Activated T-cell treated with anti-CD3 and anti-CD28 coated beads, Interleukin-2, amount 50 U/mL, for 72 hours (primary cell): ENCODE measurements around the gene CDC7. TPM values are rescaled to one million over a fixed set of nuclear protein-coding genes. Genes with fewer than 3 reads are reported as not detected.
"Not testable (repeated sequence)": the region's sequence is repeated elsewhere in the genome, so short reads cannot be mapped to it uniquely, and the experiment has no call there.

Experiments used
- ATAC-seq, 2 donors: fragments of 150-1000 bp; cut with Tn5 transposase; replicated peaks in 1 of 2; 2 replicates each; pipeline ENCODE4 v1.10.0; 2021; ENCODE audit warnings: moderate library complexity in 2 of 2, mild to moderate bottlenecking in 1 of 2
- DNase-seq, 2 donors: peaks; one replicate each; pipeline ENCODE4 v3.0.0; 2021 to 2022; ENCODE audit warnings: mixed read lengths in 1 of 2
- H3K27ac Mint-ChIP-seq: one replicate; pipeline ENCODE4 v1.8.0; 2022; ENCODE audit warnings: mild to moderate bottlenecking, moderate library complexity, mixed read lengths
- H3K27me3 Mint-ChIP-seq: one replicate; pipeline ENCODE4 v1.8.0; 2022; ENCODE audit warnings: low read depth, mixed read lengths
- H3K36me3 Mint-ChIP-seq, 2 donors: one replicate each; pipeline ENCODE4 v1.8.0; 2022; ENCODE audit warnings: mixed read lengths in 2 of 2, mild to moderate bottlenecking in 1 of 2; ENCODE audit not compliant: insufficient read depth in 2 of 2
- H3K4me1 Mint-ChIP-seq: one replicate; pipeline ENCODE4 v1.8.0; 2022; ENCODE audit warnings: low read depth, mixed read lengths
- H3K4me3 Mint-ChIP-seq, 2 donors: one replicate each; pipeline ENCODE4 v1.8.0; 2022; ENCODE audit warnings: mild to moderate bottlenecking in 2 of 2, mixed read lengths in 2 of 2, moderate library complexity in 2 of 2
- H3K9me3 Mint-ChIP-seq, 2 donors: one replicate each; pipeline ENCODE4 v1.8.0; 2022; ENCODE audit warnings: mixed read lengths in 2 of 2
- total RNA-seq, 2 donors: library from RNA; stranded (reverse); gene quantifications; one replicate each; pipeline ENCODE4 v1.2.3, GENCODE V29; 2022

CDC7 gene
- total RNA-seq: 10 to 100 TPM; 39.0 to 45.3 TPM

DNA sequence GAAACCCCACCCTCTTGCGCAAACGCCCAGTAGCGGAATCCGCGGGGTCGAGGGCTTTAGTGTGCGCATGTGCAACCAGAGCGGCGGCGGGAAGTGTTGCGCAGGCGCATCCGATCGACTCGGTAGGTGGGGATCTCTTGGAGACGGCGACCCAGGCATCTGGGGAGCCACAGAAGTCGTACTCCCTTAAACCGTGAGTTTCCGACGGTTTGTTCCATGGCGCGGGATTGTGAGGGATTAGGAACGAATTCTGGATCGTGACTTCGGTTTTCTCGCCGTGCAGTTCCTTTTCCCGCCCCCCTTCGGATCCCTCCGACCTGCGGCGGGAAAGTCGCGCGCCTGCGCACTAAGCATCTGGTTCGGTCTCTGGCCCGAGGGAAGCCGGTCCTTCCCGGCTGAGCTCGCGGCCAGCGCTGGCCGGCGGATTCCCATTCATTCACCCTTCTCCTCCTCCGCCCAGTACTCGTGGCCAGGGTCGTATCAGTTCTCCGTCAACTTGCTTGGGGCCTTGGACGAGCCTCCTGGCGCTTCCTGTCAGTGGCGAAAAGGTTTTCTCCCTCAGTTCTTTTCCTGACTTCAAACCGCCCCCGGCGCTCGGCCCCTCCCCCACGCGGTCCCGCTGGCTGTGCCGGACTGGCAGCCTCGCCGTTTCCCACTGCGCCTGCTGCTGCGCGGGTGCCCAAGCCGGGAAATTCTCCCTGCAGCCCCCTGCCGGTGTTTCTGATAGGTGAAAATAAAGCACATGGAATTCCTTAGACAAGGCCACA, at the start of gene CDC7:
TSS of gene CDC7 (plus strand) at position 96 of the 767 bp plus-strand sequence. CDS start 866 bp downstream, outside the sequence.
- Mint-ChIP-seq H3K36me3 (peaks cover 4 to 12% of the 10 kb centered on the region in 2 donors), H3K27ac (no peak within 1 kb of the TSS), H3K27me3 (no peaks in the 10 kb centered on the region), H3K4me3 (no peak within 1 kb of the TSS), H3K9me3 (no peaks in the 10 kb centered on the region), H3K4me1 (peaks cover 23% of the 10 kb centered on the region)
- peak; percentile 90 for ATAC-seq
- DNase-seq: peak; percentile 89 to 90

DNA sequence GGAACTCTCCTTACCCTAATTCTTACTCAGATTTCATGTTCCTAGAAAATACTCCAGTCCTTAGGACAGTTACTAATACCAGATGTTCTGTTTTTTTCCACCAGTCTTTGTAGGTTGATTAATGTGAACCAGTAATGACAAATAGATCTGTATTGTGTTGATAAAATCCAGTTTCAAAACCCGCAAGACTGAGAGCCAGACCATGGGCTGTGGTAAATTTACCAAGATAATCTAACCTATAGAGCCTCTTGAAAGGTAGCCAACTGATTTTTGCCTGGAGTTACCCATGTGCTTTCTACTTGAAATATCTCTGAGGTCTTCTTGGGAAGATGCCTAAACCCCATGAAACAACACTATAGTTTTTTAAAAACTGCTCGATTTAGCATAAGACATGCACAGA, 46.5 kb upstream of the CDC7 start:
- H3K9me3 Mint-ChIP-seq: no peaks in the 10 kb centered on the region
- no peak for DNase-seq
- H3K27me3 Mint-ChIP-seq: peaks cover 6% of the 10 kb centered on the region
- ATAC-seq: no peak
- no peak overlapping the region for H3K4me3 Mint-ChIP-seq
- no peaks in the 10 kb centered on the region for H3K36me3 Mint-ChIP-seq
- no peaks in the 10 kb centered on the region for H3K4me1 Mint-ChIP-seq
- no peak overlapping the region for H3K27ac Mint-ChIP-seq

GRCh38 chr1:91455334-91455733, 45.3 kb upstream of the CDC7 start:
- DNase-seq: no peak

DNA sequence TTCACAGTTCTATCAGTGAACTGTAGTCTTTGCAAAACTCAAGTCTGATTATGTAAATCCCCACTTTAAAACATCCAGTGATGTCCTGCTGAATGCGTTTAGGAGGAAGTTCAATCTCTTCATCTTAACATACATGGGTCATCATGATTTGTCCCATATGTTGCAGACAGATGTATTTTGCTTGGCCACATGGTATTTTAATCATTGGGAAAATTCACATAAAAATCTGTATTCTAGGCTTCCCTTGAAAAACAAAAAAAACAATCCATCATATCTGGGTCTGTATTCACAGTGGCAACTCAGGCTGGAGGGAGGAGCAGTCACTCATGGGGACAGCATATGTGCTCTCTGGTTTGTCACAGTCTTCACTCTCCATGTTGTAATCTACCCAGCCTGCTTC, 44.8 kb upstream of the CDC7 start:
- Mint-ChIP-seq H3K9me3 (no peaks in the 10 kb centered on the region), H3K27me3 (no peaks in the 10 kb centered on the region), H3K36me3 (no peaks in the 10 kb centered on the region), H3K4me1 (no peaks in the 10 kb centered on the region), H3K4me3 (no peak overlapping the region), H3K27ac (no peak overlapping the region)
- no peak for ATAC-seq
- no peak for DNase-seq

More at GRCh38 chr1:91455334-91455733, 45.3 kb upstream of the CDC7 start:
- ATAC-seq: no peak
- H3K9me3 Mint-ChIP-seq: no peaks in the 10 kb centered on the region
- H3K27me3 Mint-ChIP-seq: no peaks in the 10 kb centered on the region
- no peak overlapping the region for H3K27ac Mint-ChIP-seq
- no peaks in the 10 kb centered on the region for H3K4me1 Mint-ChIP-seq
- H3K4me3 Mint-ChIP-seq: no peak overlapping the region
- no peaks in the 10 kb centered on the region for H3K36me3 Mint-ChIP-seq

DNA sequence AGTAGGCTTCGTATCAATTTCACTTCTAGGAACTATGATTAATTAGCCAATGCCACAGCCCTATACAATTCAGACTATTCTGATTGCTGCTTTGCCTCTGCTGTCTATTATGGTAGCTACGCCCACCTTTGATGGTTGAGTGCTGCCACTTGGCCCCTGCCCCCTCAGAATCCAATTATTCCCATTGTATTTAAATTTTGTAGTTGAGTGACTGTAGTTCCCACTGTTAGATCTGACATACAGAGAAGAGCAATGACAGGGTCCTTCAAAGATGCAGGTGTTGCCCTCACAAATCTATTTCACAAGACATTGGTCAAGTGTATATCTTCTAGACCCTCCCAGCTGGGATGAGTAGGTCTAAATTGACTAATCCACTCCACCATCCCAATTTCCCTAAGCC, 35.3 kb upstream of the CDC7 start:
- DNase-seq, H3K27ac Mint-ChIP-seq, ATAC-seq, H3K27me3 Mint-ChIP-seq, H3K4me1 Mint-ChIP-seq, H3K4me3 Mint-ChIP-seq: not testable (repeated sequence)
- peaks cover 8 to 13% of the 10 kb centered on the region in 2 donors for H3K9me3 Mint-ChIP-seq
- H3K36me3 Mint-ChIP-seq: peaks cover 6 to 13% of the 10 kb centered on the region in 2 donors

DNA sequence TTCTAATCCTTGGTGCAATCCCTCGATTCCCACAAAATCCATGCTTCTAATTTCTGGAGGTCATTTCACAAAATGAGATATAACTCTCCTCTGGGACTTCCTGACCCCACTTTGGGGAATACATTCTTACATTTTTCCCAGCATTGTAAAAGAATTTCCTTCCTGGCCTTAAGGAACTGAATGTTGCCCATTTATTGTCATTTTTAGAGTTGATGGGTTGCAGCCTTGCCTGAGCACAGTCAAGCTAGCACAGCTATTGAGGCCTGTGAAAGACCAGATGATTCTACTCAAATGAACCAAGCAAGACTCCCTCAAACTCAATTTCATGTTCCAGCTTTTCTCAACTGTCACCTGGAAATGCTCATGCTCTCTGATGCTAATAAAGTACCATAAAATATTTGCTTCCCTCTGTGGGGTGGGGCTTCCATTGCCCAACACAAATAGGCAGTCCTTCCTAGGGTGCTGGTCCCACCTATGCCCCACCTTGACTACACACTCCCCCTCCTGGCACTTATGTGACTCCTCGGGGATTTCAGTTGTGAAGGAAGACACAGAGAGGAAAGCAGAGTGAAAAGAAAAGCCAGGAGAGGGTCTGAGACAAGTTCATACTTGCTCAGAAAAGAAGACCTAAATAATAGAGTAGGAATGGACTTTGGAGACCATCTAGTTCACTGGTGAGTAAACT, 24.0 kb upstream of the CDC7 start:
- no peaks in the 10 kb centered on the region for H3K4me1 Mint-ChIP-seq
- no peaks in the 10 kb centered on the region for H3K9me3 Mint-ChIP-seq
- no peak for DNase-seq
- H3K4me3 Mint-ChIP-seq: no peak overlapping the region
- no peaks in the 10 kb centered on the region for H3K27me3 Mint-ChIP-seq
- no peak overlapping the region for H3K27ac Mint-ChIP-seq
- H3K36me3 Mint-ChIP-seq: no peaks in the 10 kb centered on the region
- no peak for ATAC-seq

DNA sequence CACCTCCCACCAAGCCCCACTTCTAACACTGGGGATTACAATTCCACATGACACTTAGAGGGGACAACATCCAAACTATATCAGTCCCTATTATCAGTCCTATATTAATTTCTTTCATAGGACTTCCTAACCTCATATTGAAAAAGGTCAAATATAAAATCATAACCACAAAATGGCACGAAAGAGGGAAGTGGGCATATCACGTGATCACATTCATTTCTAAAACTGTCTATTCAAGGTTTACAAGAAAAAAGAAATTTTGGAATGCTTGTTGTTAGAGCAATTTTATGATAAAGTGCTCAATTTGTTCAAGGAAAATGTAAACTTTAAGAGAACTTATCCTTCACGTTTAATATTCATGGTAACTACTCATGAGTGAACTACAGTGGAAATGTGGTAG, 13.2 kb upstream of the CDC7 start:
- no peak for ATAC-seq
- H3K9me3 Mint-ChIP-seq: peaks cover 6 to 7% of the 10 kb centered on the region in 2 donors
- no peak overlapping the region for H3K27ac Mint-ChIP-seq
- peaks cover 7% of the 10 kb centered on the region for H3K27me3 Mint-ChIP-seq
- no peaks in the 10 kb centered on the region for H3K4me1 Mint-ChIP-seq
- no peak for DNase-seq
- H3K36me3 Mint-ChIP-seq: peaks cover 0 to 3% of the 10 kb centered on the region in 2 donors
- H3K4me3 Mint-ChIP-seq: no peak overlapping the region

- no peak overlapping the region for H3K4me3 Mint-ChIP-seq
- H3K27ac Mint-ChIP-seq: no peak overlapping the region
- no peaks in the 10 kb centered on the region for H3K9me3 Mint-ChIP-seq
- ATAC-seq: no peak
- H3K27me3 Mint-ChIP-seq: no peaks in the 10 kb centered on the region
- DNase-seq: no peak
- H3K4me1 Mint-ChIP-seq: no peaks in the 10 kb centered on the region
- H3K36me3 Mint-ChIP-seq: no peaks in the 10 kb centered on the region
Measured at GRCh38 chr1:91490501-91490900, 10.2 kb upstream of the CDC7 start.

- no peak for DNase-seq
- no peak overlapping the region for H3K4me3 Mint-ChIP-seq
- H3K27me3 Mint-ChIP-seq: no peaks in the 10 kb centered on the region
- no peak for ATAC-seq
- peaks cover 14% of the 10 kb centered on the region for H3K4me1 Mint-ChIP-seq
- peaks cover 4 to 5% of the 10 kb centered on the region in 2 donors for H3K36me3 Mint-ChIP-seq
- H3K9me3 Mint-ChIP-seq: no peaks in the 10 kb centered on the region
- H3K27ac Mint-ChIP-seq: no peak overlapping the region
Measured at GRCh38 chr1:91498035-91498434, 2.6 kb upstream of the CDC7 start.

DNA sequence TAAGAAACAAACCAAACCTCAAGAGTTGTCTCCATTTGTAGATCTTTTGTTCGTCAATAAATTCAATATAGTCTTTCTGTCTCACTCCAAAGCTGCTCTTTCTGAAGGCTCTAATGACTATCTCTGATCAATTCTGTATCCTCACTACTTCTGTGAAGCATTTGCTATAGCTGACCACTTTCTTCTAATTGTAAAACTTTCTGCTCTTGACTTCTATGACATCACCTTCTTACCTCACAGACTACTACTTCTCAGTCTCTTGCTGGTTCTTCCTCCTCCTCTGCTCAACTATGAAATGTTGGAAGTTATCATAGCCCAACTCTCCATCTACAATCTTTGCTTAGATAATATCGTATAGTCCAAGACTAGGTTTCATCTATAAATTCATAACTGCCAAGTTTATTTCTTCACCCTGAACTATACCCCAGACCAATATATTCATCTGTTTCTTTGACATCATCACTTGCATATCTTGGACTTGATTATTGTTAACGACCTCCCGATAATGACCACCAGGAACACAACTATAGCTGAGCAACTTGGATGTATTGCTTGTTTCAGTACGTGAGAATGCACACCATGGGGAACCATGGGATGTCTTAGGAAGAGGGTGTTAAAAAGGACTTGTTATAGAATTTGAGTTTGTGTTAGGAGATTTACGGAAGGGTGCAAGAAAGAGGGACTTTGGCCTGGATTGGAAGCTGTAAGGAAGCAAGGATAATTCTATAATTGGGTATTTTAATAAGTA, 2.0 kb upstream of the CDC7 start:
- no peaks in the 10 kb centered on the region for H3K9me3 Mint-ChIP-seq
- H3K4me3 Mint-ChIP-seq: no peak overlapping the region
- no peak for ATAC-seq
- no peak for DNase-seq
- no peak overlapping the region for H3K27ac Mint-ChIP-seq
- no peaks in the 10 kb centered on the region for H3K27me3 Mint-ChIP-seq
- peaks cover 4 to 5% of the 10 kb centered on the region in 2 donors for H3K36me3 Mint-ChIP-seq
- H3K4me1 Mint-ChIP-seq: peaks cover 16% of the 10 kb centered on the region

GRCh38 chr1:91499346-91499745, 1.3 kb upstream of the CDC7 start:
- no peak overlapping the region for H3K27ac Mint-ChIP-seq
- peaks cover 16% of the 10 kb centered on the region for H3K4me1 Mint-ChIP-seq

DNA sequence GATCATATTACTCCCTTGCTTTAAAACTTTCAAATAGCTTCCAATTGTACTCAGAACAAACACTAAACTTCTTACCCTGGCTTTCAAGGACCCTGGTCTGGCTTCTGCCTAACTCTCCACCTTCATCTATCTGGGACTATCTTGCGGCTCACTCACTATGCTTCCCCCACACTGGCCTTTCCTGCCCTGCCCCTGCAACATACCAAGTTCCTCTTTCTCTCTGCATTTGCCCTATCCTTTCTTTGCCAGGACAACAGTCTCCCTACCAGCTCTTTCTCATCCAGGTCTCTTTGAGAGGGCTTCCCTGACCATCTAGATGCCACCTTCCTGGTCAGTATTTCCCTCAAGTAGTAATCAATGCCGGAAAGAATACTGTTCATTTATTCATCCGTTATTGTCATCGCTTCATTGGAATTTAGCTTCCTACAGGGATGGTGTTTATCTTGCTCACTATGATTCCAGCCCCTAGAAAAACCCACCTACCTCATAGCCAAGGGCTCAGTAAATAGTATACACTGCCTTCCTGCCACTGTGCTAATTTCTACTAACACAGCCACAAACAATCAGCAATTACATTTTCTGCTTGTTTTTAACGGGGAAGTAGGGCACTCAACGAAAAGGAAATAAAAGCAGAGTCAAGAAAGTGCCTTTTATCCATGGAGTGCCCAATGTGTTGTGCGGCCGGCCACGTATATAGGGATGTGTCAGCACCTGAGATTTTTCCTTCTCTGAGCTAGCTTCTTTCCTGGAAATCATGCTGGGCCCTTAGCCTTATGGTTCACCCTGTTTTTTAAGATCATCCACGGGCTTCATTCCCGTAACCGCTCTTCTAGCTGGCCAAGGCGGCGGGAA, 521 bp upstream of the CDC7 start:
- Mint-ChIP-seq H3K4me1 (peaks cover 22% of the 10 kb centered on the region), H3K27ac (no peak overlapping the region), H3K27me3 (no peaks in the 10 kb centered on the region), H3K9me3 (no peaks in the 10 kb centered on the region), H3K36me3 (peaks cover 4 to 12% of the 10 kb centered on the region in 2 donors), H3K4me3 (no peak overlapping the region)
- DNase-seq: no peak
- peak; percentile 5 to 8 for ATAC-seq

More at GRCh38 chr1:91499346-91499745, 1.3 kb upstream of the CDC7 start:
- no peak for DNase-seq
- no peak for ATAC-seq
- H3K36me3 Mint-ChIP-seq: peaks cover 4 to 9% of the 10 kb centered on the region in 2 donors
- H3K27me3 Mint-ChIP-seq: no peaks in the 10 kb centered on the region
- H3K9me3 Mint-ChIP-seq: no peaks in the 10 kb centered on the region
- no peak overlapping the region for H3K4me3 Mint-ChIP-seq
